H4 (cell line): ENCODE data around the gene CLNK. TPM values are rescaled to one million over a fixed set of nuclear protein-coding genes. Genes with fewer than 3 reads are reported as not detected.

ENCODE experiments used
- DNase-seq: peaks from one replicate; pipeline ENCODE4 v3.0.0-alpha.2; 2015; ENCODE audit warnings: low spot score
- total RNA-seq: library from RNA; depleted of rRNA; stranded (reverse); fragments of >200 nt; shearing (Covaris generic); gene quantifications from 2 replicates; pipeline ENCODE4 v1.2.3, GENCODE V29; 2014

The CLNK gene
- total RNA-seq, 1 experiment from 2014 or later = not detected

DNA sequence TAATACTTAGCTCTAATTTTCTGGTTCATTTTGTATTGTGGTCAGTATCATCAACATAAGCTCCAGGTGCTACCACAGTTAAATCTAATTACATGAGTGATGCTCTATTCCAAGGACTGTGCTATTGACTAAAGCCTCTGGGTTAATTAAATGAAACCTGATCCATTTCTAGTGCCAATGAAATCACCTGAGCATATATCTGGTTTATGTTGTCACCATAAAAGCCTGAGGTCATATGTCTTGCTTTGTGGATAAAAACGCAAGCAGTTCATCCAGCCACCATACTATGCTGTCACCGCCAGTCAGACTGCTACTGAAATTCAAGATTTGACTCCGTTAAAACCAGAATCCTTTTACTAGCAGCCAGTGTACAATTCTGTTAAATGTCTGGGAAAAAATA lies 163.1 kb downstream of the CLNK start:
- no peak for DNase-seq

DNA sequence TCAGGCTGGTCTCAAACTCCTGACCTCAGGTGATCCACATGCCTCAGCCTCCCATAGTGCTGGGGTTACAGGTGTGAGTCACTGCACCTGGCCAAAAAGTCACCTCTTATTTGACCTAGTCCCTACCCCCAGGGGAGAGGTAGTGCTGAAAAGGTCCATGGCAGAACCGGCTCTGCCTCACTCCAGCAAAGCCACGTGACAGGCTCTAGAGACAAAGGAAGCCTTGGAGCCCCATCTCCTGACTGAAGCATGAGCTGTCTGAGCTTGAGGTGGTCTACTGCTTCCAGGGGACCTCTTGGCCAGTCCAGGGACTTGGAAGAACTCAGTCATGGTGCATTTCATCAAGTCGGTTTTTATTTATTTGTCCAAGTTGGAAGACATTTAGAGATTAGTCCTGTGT lies 174.8 kb downstream of the CLNK start:
- DNase-seq = no peak

DNA sequence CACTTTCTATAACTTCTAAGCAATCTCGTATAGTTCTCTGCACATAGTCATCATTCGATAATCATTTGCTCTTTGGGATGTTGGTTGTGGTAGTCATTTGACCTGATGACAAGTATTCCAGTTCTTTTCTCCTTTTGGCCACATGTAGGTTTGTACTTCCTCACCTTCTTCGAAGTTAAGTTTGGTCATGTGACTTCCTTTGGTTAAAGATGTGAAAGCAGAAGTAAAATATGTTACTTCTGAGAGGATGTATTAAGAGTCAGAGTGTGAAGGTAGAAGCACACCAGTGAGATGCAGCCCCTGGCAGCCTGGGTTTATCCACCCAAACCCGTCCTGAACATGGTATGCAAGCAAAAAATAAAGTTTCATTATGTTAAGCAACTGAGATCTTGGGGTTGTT lies 178.5 kb downstream of the CLNK start:
- DNase-seq = no peak

DNA sequence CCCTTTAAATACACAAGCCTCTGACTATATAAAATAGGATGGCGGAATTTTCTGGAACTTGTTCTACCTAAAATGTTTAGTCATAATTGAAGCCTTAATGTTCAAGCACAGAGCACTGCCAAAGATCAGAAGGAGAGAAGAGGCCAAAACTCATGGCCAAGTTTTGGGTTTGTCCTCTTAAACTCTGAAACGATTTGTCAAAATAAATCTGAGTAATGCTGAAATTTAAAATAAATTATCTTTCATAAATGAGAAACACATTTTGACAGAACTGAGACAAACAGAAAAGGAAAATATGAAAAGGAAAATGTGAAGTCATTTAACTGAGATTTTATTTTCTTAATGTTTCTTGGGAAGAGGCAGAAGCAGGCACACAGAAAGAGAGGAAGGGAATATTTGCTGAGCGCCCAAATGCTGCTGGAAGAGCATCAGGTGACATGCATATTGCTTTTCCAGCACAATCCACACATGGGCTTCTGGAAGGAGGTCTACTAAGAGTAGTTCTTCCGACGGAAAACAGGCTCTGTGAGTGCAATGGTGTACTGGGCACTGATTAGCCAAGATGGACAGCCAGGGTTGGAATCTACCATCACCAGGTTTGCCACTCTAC lies 179.9 kb downstream of the CLNK start:
- DNase-seq = no peak

DNA sequence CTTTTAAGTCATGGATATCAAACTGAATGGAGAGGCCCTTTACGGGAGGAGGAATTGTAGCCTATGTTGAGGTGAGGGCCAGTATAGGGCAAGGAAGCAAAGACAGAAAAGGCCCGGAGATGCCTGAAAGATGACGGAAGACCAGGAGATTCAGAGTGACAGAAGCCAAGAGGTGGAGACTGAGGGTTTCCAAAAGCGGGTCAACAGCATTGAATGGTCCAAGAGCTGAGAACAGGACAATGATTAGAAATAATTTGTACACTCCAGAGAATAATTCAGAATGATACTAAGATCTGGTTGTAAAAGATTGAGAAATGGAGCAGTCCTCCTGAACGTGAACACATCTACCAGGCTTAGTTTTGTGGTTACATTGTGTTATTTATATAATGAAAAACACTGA lies 181.9 kb downstream of the CLNK start:
- no peak for DNase-seq

DNA sequence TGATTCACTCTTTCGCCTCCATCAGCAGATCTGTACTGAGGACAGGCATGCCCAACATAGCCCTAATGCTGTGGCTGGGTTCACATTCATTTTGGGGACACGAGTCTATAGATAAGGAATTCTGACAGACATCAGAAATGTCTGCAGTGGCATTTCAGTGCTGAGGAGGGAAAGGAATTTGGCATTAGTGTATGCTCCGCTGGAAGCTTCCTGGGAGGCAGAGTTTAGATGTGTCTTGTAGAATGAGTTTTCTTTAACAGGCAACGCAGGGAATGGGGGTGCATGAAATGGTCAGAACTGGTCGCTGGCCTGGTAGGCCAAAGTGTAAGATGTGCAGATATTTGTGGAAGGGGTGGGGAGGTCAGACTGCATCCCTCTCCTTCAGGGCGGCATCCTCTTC lies 183.8 kb downstream of the CLNK start:
- DNase-seq = no peak

DNA sequence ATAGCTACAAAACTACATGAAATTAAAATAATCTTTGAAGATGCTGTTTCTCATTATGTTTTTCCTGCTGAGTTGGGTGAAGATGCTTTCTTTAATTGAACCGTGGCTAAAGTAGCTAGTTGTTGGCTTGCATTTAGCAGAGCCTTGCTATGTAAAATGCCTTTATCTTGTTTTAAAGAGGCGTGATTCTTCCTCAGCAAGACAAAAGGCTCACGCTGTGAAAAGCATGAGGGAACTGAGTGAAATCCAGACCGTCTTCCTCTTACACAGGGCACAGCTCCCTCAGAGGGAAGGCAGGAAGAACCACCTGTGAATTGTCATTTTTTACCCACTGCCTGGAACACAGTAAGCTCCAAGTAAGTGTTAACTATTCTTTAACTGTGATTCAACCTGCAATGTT lies 188.4 kb downstream of the CLNK start:
- DNase-seq = no peak

DNA sequence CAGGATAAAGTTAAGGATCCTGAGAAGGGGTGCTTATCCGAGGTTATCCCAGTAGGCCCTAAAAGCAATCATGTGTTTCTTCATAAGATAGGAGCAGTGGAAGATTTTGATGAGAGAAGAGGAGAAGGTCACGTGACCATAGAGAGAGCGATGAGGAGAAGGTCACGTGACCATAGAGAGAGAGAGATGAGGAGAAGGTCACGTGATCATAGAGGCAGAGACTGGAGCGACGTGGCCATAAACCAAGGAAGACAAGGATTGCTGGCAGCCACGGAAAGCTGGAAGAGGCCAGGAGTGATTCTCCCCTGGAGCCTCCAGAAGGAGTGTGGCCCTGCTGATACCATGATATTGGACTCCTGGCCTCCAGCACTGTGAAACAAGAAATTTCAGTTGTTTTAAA lies 188.9 kb downstream of the CLNK start:
- no peak for DNase-seq

DNA sequence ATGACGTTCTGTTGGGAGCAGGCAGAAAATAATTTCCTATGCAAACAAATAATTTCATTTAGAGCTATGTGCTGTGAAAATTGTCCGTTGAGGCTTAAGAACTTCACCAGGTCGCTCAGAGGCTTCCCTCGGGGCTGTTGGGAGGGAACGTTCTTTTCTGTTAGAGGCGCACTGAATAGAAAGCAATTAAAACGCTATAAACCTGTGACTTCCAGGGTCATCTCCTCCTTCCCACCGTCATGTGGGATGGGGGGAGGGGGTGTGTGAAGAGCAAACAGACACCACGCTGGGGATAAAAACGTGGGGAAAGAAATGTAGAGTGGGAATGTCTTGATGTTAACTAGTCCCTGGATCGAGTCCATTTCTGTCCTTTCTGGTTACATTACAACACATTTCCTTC lies 192.1 kb downstream of the CLNK start:
- no peak for DNase-seq

DNA sequence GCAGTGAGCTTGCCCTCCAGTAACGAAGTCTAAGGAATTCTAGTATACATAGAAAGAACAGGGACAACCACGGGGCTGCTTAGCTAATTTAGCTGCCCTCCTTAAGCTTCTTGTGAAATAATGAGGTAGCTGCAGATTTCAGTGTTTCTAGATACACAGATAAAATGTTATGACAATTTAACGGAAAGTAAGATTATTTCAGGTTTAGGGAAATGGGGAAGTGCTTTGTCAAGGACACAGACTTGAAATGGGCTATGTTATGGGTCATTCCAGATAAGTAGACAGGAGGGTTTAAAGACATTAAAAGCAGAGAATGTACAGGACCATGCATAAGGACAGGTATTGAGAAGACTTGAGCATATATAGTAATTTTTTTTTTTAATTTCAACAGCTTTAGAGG lies 193.2 kb downstream of the CLNK start:
- DNase-seq = no peak

DNA sequence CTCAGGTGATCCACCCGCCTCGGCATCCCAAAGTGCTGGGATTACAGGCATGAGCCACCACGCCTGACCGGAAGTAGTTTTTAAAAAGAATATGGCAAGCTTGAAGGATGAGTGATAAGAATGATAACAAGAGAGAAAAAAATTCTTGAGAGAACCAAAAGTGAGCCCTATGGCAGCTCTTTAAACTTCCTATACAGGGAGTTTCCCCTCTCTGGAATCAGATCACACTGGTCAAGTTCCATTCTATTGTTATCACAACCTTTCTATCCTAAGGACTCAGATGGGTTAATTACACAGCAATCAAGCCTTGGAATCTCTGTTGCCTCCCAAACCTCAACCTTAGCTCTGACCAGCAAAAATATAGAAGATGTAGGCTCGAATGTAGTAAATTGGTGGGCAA lies 193.6 kb downstream of the CLNK start:
- no peak for DNase-seq

DNA sequence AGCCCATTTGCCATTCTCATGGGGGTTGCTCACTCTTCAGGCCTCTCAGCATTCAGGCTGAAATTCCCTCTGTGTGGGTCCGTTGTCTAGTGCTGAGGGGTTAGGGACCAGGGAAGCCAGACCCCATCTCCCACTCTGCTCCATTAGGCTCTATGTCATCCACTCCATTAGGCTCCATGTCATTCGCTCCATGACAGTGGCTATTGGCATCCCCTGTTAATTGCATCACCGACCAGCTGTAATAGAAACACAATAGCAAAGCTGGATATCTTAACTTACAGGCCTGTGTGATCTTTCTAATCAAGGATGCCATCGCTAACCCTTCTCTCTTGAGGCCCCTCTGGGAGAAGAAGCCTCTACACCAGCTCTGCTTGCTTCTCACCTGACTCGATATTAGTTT lies 201.7 kb downstream of the CLNK start:
- DNase-seq = no peak

DNA sequence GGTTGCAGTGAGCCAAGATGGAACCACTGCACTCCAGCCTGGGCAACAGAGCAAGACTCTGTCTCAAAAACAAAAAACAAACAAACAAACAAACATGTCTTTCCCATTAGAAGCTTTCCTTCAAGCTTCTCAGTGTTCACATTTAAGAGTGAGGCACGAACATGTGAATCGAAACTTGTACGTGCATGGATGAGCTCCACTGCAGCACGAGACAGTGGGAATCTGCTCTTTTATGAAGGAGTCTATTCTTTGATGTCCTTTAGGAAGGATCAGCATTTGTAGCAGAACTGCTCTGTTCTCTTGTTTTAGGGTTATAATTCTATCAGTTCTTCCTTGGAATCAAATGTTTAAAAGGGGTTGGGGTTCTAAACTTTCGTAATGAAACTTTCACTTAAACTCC lies 204.0 kb downstream of the CLNK start:
- no peak for DNase-seq

DNA sequence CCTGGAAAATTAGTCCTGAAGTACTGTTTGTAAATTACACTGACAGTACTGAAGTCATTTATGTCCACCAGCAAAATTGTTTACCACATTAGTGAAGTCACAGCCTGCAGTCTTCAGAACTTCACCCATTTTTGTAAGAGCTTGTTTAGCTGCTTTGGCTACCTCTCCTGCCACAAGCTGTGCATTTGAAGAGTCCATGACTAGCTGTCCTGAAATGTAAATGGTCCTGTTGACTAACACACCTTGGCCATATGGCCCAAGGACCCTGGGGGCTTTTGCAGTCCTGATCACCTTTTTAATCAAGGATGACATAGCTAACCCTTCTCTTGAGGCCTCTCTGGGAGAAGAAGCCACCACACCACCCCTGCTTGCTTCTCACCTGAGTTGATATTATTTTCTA lies 205.9 kb downstream of the CLNK start:
- DNase-seq = no peak

DNA sequence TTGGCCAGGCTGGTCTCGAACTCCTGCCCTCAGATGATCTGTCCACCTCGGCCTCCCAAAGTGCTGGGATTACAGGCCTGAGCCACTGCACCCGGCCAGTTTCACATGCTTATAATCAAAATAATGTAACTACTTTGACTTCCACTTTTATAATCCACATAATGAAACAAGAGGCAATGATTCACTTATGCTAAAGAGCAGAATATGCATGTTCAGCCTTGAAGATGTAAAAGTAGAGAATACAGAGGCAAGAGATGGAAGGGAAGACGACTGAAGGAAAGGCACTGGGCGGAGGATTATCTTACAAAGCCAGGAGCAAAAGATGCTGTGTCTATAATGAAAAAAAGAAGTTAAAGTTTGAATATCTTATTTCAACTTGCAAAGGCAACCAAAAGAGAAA lies 214.1 kb downstream of the CLNK start:
- no peak for DNase-seq

DNA sequence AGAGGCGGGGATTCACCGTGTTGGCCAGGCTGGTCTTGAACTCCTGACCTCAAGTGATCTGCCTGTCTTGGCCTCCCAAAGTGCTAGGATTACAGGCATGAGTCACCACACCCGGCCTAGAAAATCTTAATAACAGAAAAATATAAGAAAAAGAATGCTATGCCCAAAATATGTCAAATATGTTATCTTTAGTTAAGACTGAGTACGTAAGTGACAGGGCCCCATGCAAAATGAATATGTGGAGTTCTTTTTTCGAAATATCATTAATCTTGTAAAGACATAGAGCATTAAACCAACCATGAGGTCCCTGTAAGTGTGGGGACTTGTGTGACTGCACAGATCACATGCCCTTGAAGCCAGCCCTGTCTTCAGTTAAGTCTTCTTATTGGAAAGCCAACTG lies 218.4 kb downstream of the CLNK start:
- no peak for DNase-seq

DNA sequence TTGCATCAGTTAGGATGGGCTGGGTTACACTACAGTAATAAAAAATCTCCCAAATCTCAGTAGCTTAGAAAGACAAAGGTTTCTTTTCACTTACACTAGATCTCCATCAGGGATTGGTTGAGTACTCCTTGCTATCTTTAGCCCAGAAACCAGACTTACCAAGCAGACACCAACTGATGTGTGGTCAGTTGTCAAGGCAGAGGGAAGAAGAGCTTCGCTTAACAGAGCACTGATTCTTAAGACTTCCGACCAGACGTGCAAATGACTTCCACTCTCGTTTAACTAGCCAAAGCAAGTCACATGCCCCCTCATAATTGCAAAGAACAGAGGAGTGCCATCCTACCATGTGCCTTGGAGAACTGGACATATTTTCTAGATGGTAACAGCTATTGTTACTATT lies 221.7 kb downstream of the CLNK start:
- no peak for DNase-seq

DNA sequence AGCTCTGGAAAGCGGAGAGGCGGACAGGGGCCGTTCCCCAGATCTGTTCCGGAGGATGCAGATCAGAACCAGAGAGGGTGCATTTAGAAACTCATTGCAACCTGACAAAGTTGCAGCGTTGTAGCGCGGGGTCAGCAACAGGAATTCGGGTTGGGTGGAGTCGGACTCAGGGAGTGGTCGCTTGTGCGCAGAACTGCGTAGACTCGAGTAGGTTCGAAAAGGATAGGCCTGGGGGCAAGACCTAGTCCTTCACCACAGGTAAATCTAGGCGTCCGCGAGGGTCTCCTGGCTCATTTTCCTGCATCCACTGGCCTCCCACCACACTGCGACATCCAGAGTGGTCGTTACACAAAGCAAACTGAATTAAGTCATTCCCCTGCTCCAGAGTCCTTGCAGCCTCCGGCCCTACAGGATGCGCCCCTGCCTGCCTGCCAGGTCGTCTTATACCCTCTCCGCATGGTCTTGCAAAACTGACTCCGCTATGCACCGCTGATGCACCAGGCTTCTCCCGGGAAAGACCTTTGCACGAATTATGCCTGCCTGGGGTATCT lies 222.6 kb downstream of the CLNK start:
- no peak for DNase-seq

DNA sequence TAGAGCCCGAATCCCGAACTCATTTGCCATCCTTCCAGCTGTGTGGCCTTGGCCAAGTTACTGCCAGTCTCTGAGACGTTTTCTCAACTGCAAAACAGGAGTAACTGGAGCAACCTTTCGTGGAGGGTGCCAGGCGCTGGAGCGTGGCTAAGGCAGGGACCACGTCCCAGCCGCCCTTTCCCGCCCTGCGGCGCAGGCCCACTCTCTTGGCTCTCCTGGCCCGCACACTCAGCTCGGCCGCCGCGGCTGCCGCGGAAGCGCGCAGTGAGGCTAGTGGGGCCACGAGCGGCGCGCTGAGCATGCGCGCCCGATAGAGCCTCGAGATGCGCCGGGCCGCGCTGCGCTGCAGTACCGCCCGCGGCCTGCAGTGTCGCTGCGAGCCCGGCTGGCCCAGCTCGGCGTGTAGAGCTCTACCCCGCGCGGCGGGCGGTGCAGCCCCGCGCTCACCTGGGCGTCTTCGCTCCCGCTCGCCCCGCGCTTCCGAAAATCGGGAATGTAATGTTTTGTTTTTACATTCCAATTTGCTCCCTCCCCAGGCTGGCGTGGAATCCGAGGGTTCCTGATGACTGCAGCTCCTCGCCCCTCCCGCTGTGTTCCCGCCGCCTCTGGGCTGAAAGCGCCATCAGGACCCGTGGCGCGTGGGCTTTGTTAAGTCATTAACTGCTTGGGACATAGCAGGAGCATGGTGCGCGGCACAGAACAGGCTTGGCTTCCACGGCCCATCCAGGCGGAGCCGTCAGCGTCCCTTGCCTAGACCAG lies 223.3 kb downstream of the CLNK start:
- no peak for DNase-seq

DNA sequence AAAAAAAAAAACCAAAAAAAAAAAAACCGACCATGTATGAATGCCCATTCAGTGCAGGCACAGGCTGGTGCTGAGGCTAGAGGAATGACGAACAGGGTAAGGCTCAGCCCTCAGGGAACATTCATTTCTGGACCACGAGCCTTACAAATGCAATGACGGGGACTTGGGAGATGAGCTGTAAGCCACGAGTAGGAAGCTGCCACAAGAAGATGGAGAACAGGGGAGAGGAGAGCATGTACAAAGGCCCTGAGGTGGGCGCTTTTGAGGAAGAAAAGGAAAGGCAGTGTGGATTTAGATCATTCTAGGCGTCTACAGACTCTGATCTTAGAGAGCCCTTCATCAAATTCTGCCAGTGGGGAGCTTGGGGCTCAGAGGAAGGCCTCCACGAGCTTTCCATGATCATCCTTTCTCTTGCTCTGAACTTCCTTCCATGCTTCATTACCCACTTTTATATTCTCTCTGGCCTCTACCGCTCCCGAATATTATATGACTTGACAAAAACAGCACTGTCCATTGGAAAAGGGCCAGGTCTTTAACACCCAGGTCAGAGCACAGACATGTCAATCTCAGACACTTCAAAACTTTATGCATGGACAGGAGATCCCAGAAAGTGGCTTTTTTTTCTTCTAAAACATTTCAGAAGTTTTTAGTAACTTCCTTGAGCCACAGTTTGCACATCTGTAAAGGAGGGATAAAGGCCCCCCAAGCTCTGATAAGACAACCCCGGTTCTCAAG lies 224.1 kb downstream of the CLNK start:
- no peak for DNase-seq

DNA sequence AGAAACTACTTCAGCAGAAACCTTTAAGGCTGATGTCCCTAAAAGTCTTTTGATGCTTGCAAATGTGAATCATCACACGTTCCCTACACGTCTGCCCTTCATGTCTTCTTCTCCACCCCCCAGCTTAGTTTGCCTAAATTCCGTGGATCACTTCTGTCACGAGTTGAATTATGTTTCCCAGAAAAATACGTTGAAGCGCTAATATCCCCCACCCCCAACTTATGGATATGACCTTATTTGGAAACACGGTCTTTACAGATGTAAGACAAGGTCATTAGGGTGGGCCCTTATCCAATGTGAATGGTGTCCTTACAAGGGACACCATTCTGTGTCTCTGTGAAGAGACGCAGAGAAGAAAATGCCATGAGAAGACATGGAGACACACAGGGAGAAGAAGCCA lies 225.3 kb downstream of the CLNK start:
- DNase-seq = no peak

DNA sequence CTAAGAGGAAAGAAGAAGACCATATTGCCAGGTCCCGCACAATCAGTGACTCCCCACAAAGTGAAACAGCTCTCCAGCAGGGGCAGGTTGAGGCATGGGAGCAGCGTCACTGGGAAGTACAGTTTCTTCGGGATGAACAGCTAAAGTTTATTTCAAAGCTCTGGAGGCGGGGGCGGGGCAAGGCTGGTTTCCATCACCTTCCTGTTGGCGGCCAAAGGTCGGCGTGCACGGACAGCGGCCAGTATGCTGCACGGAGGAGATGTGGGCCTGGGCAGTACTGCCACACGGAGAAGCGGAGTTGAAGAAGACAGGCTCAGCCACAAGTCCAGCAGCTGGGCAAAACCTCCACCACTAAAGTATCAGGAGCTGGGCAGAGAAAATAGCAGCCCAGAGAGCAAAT lies 226.4 kb downstream of the CLNK start:
- DNase-seq = no peak

DNA sequence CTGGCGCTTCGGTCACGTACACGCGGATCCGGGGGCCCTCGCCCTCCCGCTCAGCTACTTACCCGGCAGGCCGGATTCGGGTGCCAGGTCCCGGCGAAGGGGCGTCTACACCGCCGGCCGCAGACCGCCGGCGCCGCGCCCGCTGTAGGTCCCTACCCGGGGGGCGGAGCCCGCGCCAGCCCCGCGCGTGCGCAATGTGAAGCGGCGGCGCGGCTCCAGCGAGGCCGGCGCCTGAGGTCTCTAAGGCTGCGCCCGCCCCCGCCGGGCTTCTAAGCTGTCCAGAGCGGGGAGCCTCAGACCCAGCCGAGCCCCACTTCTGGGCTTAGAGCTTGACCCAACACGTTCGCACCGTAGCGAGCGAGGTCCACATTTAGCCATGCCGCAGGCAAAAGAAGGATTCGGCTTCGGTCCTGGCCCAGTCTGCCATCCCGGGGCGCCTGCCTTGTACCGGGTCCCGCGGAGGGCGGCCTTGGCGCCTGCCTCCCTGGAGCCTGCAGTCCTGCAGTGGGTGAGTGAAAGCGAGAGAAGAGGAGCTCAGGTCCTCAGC lies 227.2 kb downstream of the CLNK start, which contains the start of gene ZNF518B:
ZNF518B (minus strand) TSS at position 172 of the 547 bp plus-strand sequence. CDS start 11,098 bp downstream, outside the sequence.
- DNase-seq = no peak
